Measurements from ENCODE around the gene ZCCHC24.
A peak's percentile ranks its signal among the peaks of the same experiment; 100 is the strongest.

ZCCHC24 gene

DNA sequence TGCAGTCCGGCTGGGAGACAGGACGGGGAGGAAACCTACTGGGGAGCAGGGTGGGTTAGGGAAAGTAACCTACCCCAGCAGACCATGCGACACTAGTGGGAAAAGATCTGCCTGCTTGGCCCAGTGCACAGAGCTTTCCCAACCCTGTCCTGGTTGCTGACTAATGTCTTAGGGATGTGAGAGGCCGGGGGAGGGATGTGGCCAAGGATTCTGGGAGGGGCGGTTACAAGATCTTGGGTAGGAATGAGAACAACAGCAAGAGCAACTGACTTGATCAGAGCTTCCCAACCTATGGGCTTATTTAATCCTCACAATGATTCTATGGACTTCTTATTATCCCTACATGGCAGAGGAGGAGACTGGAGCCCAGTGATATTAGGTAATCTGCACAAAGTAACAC is 42.9 kb upstream of the ZCCHC24 start:
- TF ChIP-seq ZFX (IDR thresholded peaks at IDR 0.05) = no peak
- TF ChIP-seq, protein P1, sequence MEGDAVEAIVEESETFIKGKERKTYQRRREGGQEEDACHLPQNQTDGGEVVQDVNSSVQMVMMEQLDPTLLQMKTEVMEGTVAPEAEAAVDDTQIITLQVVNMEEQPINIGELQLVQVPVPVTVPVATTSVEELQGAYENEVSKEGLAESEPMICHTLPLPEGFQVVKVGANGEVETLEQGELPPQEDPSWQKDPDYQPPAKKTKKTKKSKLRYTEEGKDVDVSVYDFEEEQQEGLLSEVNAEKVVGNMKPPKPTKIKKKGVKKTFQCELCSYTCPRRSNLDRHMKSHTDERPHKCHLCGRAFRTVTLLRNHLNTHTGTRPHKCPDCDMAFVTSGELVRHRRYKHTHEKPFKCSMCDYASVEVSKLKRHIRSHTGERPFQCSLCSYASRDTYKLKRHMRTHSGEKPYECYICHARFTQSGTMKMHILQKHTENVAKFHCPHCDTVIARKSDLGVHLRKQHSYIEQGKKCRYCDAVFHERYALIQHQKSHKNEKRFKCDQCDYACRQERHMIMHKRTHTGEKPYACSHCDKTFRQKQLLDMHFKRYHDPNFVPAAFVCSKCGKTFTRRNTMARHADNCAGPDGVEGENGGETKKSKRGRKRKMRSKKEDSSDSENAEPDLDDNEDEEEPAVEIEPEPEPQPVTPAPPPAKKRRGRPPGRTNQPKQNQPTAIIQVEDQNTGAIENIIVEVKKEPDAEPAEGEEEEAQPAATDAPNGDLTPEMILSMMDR (conservative IDR thresholded peaks at IDR 0.05) = no peak
- H3K27ac ChIP-seq = no peak overlapping the region

DNA sequence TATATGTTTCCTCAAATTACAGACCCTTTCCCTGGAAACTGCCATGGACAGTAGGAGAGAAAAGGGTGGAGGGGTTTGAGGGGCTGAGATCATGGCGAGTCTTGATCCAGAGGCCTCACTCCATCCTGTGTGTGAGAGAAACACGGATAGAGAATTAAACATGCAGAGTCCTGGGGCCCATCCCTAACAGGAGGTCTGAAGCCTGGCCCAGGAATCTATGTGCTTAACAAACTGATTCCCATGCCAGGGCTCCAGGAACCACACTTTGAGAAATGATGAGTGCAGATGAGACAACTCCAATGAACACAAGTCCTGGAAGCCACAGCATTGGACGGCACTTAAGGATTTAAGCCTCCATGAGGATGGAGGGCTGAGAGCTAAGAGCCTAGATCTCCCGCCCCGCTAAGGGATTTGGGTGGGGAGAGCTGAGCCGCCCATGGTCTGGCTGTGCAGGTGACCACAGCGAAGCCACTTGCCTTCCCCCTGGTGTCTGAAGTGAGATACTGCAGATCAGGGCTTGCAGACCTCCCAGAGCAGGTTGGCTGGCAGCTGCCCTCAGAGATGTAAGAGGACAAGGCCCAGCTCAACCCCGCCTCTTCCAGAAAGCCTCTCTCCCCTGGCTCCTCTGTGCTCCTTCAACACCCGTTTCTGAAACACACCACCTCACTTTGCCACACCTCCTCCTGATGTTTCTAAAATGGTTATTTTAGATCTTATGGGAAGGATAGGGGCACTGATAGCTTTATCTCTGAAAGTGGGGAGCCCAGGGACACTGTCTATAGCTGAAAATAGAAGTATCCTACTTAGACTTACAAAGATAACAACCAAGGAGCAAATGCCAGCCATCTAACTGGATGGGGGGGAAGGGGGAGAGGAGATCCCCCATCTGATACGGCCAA is 42.1 kb upstream of the ZCCHC24 start:
- no peak overlapping the region for H3K27ac ChIP-seq
- TF ChIP-seq, protein P1 (conservative IDR thresholded peaks at IDR 0.05) = peak; percentile 84
- TF ChIP-seq ZFX (IDR thresholded peaks at IDR 0.05) = no peak

DNA sequence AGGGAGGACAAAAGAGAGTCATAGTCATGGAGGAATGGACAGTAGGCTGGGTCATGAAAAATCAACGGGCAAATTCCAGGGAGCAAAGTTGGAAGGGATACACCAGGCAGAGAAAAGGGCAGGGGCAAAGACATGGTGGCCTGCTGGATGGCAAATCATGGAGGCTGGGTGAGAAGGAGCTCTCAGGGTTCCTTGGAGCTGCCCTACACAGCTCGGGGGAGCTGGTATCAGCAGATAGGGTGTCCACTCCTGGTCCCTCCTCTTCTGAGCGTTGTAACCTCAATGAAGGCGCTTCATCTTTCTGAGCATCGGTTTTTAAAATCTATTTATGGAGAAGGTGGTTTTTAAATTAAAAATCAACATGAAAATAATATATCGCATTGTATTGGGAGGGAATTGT is 39.1 kb upstream of the ZCCHC24 start:
- H3K27ac ChIP-seq = no peak overlapping the region
- TF ChIP-seq, protein P1 (conservative IDR thresholded peaks at IDR 0.05) = no peak
- TF ChIP-seq ZFX (IDR thresholded peaks at IDR 0.05) = no peak

DNA sequence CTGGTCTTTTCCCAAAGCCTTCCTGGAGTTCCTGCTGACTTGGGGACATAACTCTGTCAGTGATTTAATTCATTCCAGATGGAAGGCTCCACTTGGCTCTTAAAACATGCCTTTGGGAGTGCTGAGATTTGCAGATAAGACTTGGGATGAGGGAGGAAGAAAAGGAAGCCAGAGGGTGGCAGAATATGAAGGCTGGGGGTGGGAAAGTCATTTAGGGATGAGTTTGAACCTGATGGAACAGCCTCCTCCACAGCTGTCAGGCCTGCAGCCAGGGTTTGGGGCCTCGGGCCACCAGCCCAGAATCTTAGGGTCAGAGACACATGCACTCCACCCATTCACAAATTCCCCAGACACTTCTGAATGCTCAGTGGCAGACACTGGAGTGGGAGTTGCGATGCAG is 38.5 kb upstream of the ZCCHC24 start:
- H3K27ac ChIP-seq = no peak overlapping the region

DNA sequence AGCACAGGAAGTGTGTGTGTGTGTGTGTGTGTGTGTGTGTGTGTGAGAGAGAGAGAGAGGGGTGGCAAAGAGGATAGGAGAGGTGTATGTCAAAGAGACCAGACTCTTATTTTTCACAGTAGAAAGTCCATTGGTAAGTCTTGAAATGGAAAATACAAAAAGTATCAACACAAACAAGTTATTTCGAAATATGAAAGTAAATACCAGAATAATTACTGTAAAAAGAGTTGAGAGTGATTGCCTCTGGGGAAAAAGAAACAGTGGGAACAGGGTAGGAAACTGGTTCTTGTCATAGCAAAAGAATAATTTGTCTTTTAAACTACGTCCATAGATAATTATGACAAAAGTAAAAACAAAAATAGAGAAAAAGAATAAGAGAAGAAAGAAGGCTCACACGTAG is 37.9 kb upstream of the ZCCHC24 start:
- no peak overlapping the region for H3K27ac ChIP-seq
- TF ChIP-seq, protein P1 (conservative IDR thresholded peaks at IDR 0.05) = no peak
- no peak for TF ChIP-seq ZFX (IDR thresholded peaks at IDR 0.05)

More for the DNA sequence above, 38.5 kb upstream of the ZCCHC24 start:
- TF ChIP-seq ZFX (IDR thresholded peaks at IDR 0.05) = no peak
- TF ChIP-seq, protein P1 (conservative IDR thresholded peaks at IDR 0.05) = no peak

DNA sequence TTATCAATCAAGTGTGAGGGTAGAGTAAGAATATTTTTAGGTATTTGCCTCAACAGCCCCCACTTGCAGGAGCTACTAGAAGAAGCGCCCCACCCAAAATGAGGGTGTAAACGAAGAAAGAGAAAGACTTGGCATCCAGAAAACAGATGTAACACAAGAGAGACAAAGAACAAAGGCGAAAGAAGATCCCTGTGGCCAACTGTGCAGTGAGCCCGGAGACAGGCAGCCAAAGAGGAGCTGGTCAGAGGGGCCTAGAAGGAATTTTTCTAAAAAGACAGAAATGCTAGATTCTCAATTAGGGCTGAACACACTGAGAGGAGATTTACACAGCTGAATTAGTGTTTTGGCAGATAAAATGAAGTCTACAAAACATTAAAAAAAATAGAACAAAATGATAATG is 37.3 kb upstream of the ZCCHC24 start:
- TF ChIP-seq, protein P1 (conservative IDR thresholded peaks at IDR 0.05) = no peak
- no peak for TF ChIP-seq ZFX (IDR thresholded peaks at IDR 0.05)
- no peak overlapping the region for H3K27ac ChIP-seq

DNA sequence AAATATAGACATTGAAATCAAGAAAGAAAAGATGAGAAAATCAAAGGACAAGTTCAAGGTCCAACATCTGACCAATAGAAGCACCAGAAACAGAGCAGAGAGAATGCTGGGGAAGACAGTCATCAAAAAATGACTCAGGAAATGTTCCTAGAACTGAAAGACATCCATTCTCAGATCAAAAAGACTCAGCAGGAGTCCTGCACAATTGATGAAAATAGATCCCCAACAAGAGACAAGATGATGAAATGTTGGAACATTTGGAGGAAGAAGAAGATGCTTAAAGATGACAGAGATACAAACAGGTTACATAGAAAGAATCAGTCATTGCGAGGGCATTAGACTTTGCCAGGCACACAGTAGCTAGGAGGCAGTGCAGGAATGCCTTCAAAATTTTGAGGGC is 36.9 kb upstream of the ZCCHC24 start:
- TF ChIP-seq ZFX (IDR thresholded peaks at IDR 0.05) = no peak
- TF ChIP-seq, protein P1 (conservative IDR thresholded peaks at IDR 0.05) = no peak
- no peak overlapping the region for H3K27ac ChIP-seq
